K562 (cell line): ENCODE data around the gene HAUS1. TPM values are rescaled to one million over a fixed set of nuclear protein-coding genes. Genes with fewer than 3 reads are reported as not detected.

Experiments used
- ATAC-seq: fragments of 200-7000 bp; cut with Tn5 transposase; 3 replicates; pipeline ENCODE4 v1.9.1; 2020; ENCODE audit warnings: moderate library complexity
- BruUV-seq: library from RNA; stranded (reverse); fragments of 400-500 nt; replicated peaks from 2 replicates; lab custom pipeline; 2021; lab: Mats Ljungman, UMichigan
- CTCF ChIA-PET: fragments of 300-600 bp; formaldehyde crosslinking; extraction: SDS; loops from one replicate; lab custom pipeline; 2021; ENCODE audit warnings: low intra/inter-chr PET ratio; lab: Yijun Ruan, JAX
- POLR2A ChIA-PET: fragments of 300-600, 350-650 bp; sonication (Branson Sonifier 250); formaldehyde crosslinking; extraction: SDS; loops from one replicate; lab custom pipeline; 2021; ENCODE audit warnings: antibody characterized with exemption, inconsistent platforms; lab: Yijun Ruan, JAX
- DNase-seq, 4 experiments: peaks; one replicate each; pipeline versions ENCODE4 v3.0.0 to v3.0.0-alpha.2; 2011 to 2018; ENCODE audit warnings: low spot score in 3 of 4, mixed read lengths in 3 of 4; ENCODE audit errors: extremely low read depth in 1 of 4
- FAIRE-seq: peaks from 2 replicates; lab custom pipeline; 2011; peaks lifted over from hg19 to GRCh38; lab: Jason Lieb, UNC
- H2AFZ ChIP-seq: 2 replicates; pipeline ENCODE4 v1.6.0; 2011; ENCODE audit warnings: low read depth, low read length, control low read depth, inconsistent platforms
- H3K27ac ChIP-seq: fragments of 200-600 bp; 3 replicates; pipeline ENCODE4 v1.8.0; 2011; ENCODE audit warnings: low read depth, mild to moderate bottlenecking, control low read depth, inconsistent platforms, low read length, moderate library complexity, mixed read lengths; ENCODE audit errors: extremely low read depth
- H3K27me3 ChIP-seq, 2 experiments: fragments of 300-600 bp in 1 of 2; 2 replicates in 1 of 2; 3 replicates in 1 of 2; pipeline versions ENCODE4 v1.6.0 to v1.8.0; 2011; ENCODE audit warnings: inconsistent platforms in 2 of 2, low read length in 2 of 2, mild to moderate bottlenecking in 1 of 2, mixed read lengths in 1 of 2, moderate library complexity in 1 of 2; ENCODE audit not compliant: control insufficient read depth in 2 of 2, insufficient read depth in 2 of 2
- H3K36me3 ChIP-seq: fragments of 300-600 bp; 3 replicates; pipeline ENCODE4 v1.8.0; 2011; ENCODE audit warnings: mild to moderate bottlenecking, low read length, inconsistent platforms; ENCODE audit not compliant: control insufficient read depth, insufficient read depth
- H3K4me1 ChIP-seq, 2 experiments: fragments of 200-600 bp in 1 of 2; replicated peaks in 1 of 2; 2 replicates in 1 of 2; 3 replicates in 1 of 2; pipeline versions ENCODE4 v1.5.1 to v1.8.0; 2011; ENCODE audit warnings: inconsistent platforms in 2 of 2, low read length in 2 of 2, mild to moderate bottlenecking in 1 of 2, mixed read lengths in 1 of 2, moderate library complexity in 1 of 2; ENCODE audit not compliant: control insufficient read depth in 2 of 2, insufficient read depth in 2 of 2
- H3K4me2 ChIP-seq: 2 replicates; pipeline ENCODE4 v1.6.1; 2011; ENCODE audit warnings: low read length, control low read depth, inconsistent platforms, mixed read lengths; ENCODE audit not compliant: insufficient read depth
- H3K4me3 ChIP-seq: fragments of 200-600 bp; sonication (generic), shearing (Covaris generic); 2 replicates; pipeline ENCODE4 v1.5.1; 2016; ENCODE audit warnings: control low read depth, inconsistent platforms
- H3K79me2 ChIP-seq: fragments of 200-600 bp; 3 replicates; pipeline ENCODE4 v1.8.0; 2011; ENCODE audit warnings: low read length, inconsistent platforms; ENCODE audit not compliant: control insufficient read depth, insufficient read depth
- H3K9ac ChIP-seq, 2 experiments: 2 replicates each; pipeline versions ENCODE4 v1.6.0 to v1.6.1; 2011; ENCODE audit warnings: low read depth in 2 of 2, low read length in 2 of 2, control low read depth in 1 of 2, inconsistent platforms in 1 of 2, mild to moderate bottlenecking in 1 of 2, mixed read lengths in 1 of 2; ENCODE audit not compliant: insufficient read depth in 1 of 2
- H3K9me1 ChIP-seq: one replicate; pipeline ENCODE4 v1.6.0; 2011; ENCODE audit warnings: inconsistent platforms, mild to moderate bottlenecking, low read length, moderate library complexity; ENCODE audit not compliant: control insufficient read depth, insufficient read depth
- H3K9me3 ChIP-seq: replicated peaks from 2 replicates; pipeline ENCODE4 v1.5.1; 2011; ENCODE audit warnings: low read depth, low read length, inconsistent platforms; ENCODE audit not compliant: control insufficient read depth, insufficient read depth
- H4K20me1 ChIP-seq: replicated peaks from 2 replicates; pipeline ENCODE4 v1.6.1; 2011; ENCODE audit warnings: low read length, inconsistent platforms, mixed read lengths; ENCODE audit not compliant: control insufficient read depth, insufficient read depth
- ADNP ChIP-seq: fragments of 200-800 bp; sonication (Bioruptor generic); IDR thresholded peaks from 2 replicates; pipeline ENCODE4 v1.6.1; 2016; ENCODE audit warnings: missing genetic modification characterization, missing compliant biosample characterization
- CBX2 ChIP-seq: fragments of 200-600 bp; sonication (generic); IDR thresholded peaks from one replicate; pipeline ENCODE4 v1.6.1; 2012; ENCODE audit warnings: mild to moderate bottlenecking, low read length, inconsistent platforms; ENCODE audit not compliant: insufficient read depth, poor library complexity, severe bottlenecking
- CEBPB ChIP-seq: fragments of 450-650 bp; IDR thresholded peaks from 2 replicates; pipeline ENCODE4 v1.6.1; 2016; ENCODE audit warnings: missing genetic modification characterization, missing compliant biosample characterization
- ETV5 ChIP-seq: sonication (generic); formaldehyde crosslinking; IDR thresholded peaks from 2 replicates; pipeline ENCODE4 v1.4.0; 2020; ENCODE audit warnings: low read depth, mild to moderate bottlenecking, missing genetic modification reagents
- FOXA3 ChIP-seq, 2 experiments: fragments of 450-650 bp in 1 of 2; sonication (generic) in 1 of 2; formaldehyde crosslinking; IDR thresholded peaks in 1 of 2; conservative IDR thresholded peaks in 1 of 2; 2 replicates each; pipeline versions ENCODE4 v1.4.0 to v1.8.0; 2020 to 2022; ENCODE audit warnings: mild to moderate bottlenecking in 2 of 2, missing genetic modification reagents in 1 of 2
- HCFC1 ChIP-seq: IDR thresholded peaks from 2 replicates; pipeline ENCODE4 v1.6.1; 2012; ENCODE audit warnings: low read depth, low read length, improper control_type of control experiment
- KDM1A ChIP-seq, 2 experiments: fragments of 450-650 bp; IDR thresholded peaks; 2 replicates each; pipeline ENCODE4 v1.6.1; 2016; ENCODE audit warnings: mild to moderate bottlenecking in 2 of 2
- NFE2L1 ChIP-seq: fragments of 450-650 bp; IDR thresholded peaks from 2 replicates; pipeline ENCODE4 v1.6.1; 2016; ENCODE audit warnings: missing genetic modification characterization, low read depth, mild to moderate bottlenecking, missing compliant biosample characterization, moderate library complexity, borderline replicate concordance
- SMARCA5 ChIP-seq: fragments of 450-650 bp; IDR thresholded peaks from 2 replicates; pipeline ENCODE4 v1.6.1; 2016
- ZNF253 ChIP-seq: fragments of 250-450 bp; sonication (Bioruptor Pico); conservative IDR thresholded peaks from 2 replicates; pipeline ENCODE4 v1.6.1; 2021; ENCODE audit warnings: mild to moderate bottlenecking
- ZSCAN29 ChIP-seq: fragments of 450-650 bp; IDR thresholded peaks from 2 replicates; pipeline ENCODE4 v1.6.1; 2017
- WGBS: fragments of 100-300 bp; shearing (Covaris generic); methylation state at CpG from one replicate; pipeline ENCODE4 v1.1.6; 2016; ENCODE audit warnings: low coverage, mixed read lengths; ENCODE audit not compliant: insufficient coverage; ENCODE audit errors: missing lambda C conversion rate; 5-methylcytosine and 5-hydroxymethylcytosine counted together
- in situ Hi-C: fragments of 300-500 bp; cut with MboI; formaldehyde crosslinking; loops from 4 replicates; pipeline ENCODE4 v1.15.0; 2018; ENCODE audit warnings: inconsistent platforms, mixed read lengths
- intact Hi-C: fragments of 100-400 bp; cut with micrococcal nuclease; formaldehyde crosslinking; loops from 2 replicates; pipeline ENCODE4 v1.14.2; 2022
- polyA plus RNA-seq, 8 experiments: library from polyadenylated mRNA; depleted of rRNA in 4 of 8; stranded (reverse) in 5 of 8; unstranded in 3 of 8; fragments of >200 nt; fragmentation: Nextera tagmentation in 2 of 8; fragmentation: Illumina TruSeq in 1 of 8; extraction: Ambion mirVana in 2 of 8; extraction: Trizol in 1 of 8; gene quantifications; 2 replicates each; pipeline versions ENCODE4 v1.2.1 to v1.2.3, GENCODE V29; 2011 to 2014; ENCODE audit warnings: inconsistent platforms in 1 of 8, missing spikeins in 1 of 8
- total RNA-seq, 7 experiments: library from RNA; depleted of rRNA in 6 of 7; stranded (reverse); fragments of >200 nt in 6 of 7; fragmentation: Illumina TruSeq in 2 of 7; extraction: Trizol in 2 of 7; gene quantifications; 2 replicates each; pipeline versions ENCODE4 v1.2.1 to v1.2.3, GENCODE V29; 2011 to 2021; ENCODE audit warnings: low replicate concordance in 1 of 7

The HAUS1 gene
- total and polyA plus RNA-seq, 9 of the 15 experiments (the other 6 are each of a cell fraction or from before 2014, with no cell fraction given), result 45.6 to 135 (median 76.3) TPM

DNA sequence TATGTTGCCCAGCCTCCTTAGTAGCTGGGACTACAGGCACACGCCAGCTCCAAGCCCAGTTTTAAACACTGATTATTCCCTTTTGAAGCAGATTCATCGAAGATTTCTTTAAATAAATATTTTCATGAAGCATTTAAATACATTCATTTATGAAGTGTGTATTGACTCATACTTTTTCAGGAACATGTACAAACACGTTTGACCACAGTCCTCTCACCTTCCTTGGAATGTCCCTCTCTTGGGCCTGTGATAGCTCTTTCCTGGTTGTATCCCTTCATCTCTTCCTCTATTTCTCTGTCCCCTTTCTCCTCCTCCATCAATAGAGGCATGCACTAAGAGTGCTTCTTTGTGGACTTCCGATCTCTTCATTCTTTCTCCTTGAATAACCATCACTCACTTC lies 34.7 kb upstream of the HAUS1 start:
- Histone ChIP-seq H3K9me1 (no peaks in the 10 kb centered on the region), H3K9ac (no peak overlapping the region), H3K4me3 (no peak overlapping the region), H3K4me2 (no peak overlapping the region), H3K4me1 (peaks cover 10 to 31% of the 10 kb centered on the region in 2 experiments; a peak in 4 of 5 replicates), H3K27ac (no peak overlapping the region), H2AFZ (no peak overlapping the region), H3K9me3 (no peaks in the 10 kb centered on the region)
- CTCF ChIA-PET, result no interaction called here
- no peak for FAIRE-seq
- 70% methylated on average over 4 of the region's 4 CpGs for WGBS
- no peak for TF ChIP-seq ZNF253
- TF ChIP-seq ZSCAN29, result no peak
- no peak for TF ChIP-seq ETV5 (CRISPR knock-in tag)
- no peak for TF ChIP-seq KDM1A (IDR thresholded peaks at IDR 0.05)
- no peak for TF ChIP-seq ADNP (tag)
- no peak for TF ChIP-seq NFE2L1 (tag)
- TF ChIP-seq SMARCA5, result no peak
- TF ChIP-seq CEBPB, result no peak
- no peak for TF ChIP-seq FOXA3 (CRISPR knock-in tag; conservative IDR thresholded peaks at IDR 0.05 in 1 of 2, IDR thresholded peaks at IDR 0.05 in 1 of 2)
- TF ChIP-seq HCFC1, result no peak
- no peak for TF ChIP-seq CBX2
- TF ChIP-seq, all 486 proteins: peak for 0
- ATAC-seq (no peak), DNase-seq (no peak)
- Histone ChIP-seq H3K36me3 (peaks cover 10% of the 10 kb centered on the region; the same call in 1 of the 3 replicates), H3K27me3 (no peaks in the 10 kb centered on the region), H3K79me2 (peaks cover 51% of the 10 kb centered on the region), H4K20me1 (no peaks in the 10 kb centered on the region)
- BruUV-seq, result no TSS peak
- in situ Hi-C loops (no loop called here), intact Hi-C loops (no loop called here)
- POLR2A ChIA-PET, result interaction anchor here (0.7 to 1.5 kb wide), 4 partner anchors 9 to 59 kb away, joined by 3 to 7 read pairs (median 4); no protein-coding TSS in a partner anchor
